Measurements from ENCODE around the gene COL18A1. TPM values are rescaled to one million over a fixed set of nuclear protein-coding genes. Genes with fewer than 3 reads are reported as not detected.
A peak's percentile ranks its signal among the peaks of the same experiment; 100 is the strongest.

Gene COL18A1
- polyA plus RNA-seq, 1 donor (not counting 4 experiments of a cell fraction or from before 2014, with no cell fraction given), result 13.0 TPM

DNA sequence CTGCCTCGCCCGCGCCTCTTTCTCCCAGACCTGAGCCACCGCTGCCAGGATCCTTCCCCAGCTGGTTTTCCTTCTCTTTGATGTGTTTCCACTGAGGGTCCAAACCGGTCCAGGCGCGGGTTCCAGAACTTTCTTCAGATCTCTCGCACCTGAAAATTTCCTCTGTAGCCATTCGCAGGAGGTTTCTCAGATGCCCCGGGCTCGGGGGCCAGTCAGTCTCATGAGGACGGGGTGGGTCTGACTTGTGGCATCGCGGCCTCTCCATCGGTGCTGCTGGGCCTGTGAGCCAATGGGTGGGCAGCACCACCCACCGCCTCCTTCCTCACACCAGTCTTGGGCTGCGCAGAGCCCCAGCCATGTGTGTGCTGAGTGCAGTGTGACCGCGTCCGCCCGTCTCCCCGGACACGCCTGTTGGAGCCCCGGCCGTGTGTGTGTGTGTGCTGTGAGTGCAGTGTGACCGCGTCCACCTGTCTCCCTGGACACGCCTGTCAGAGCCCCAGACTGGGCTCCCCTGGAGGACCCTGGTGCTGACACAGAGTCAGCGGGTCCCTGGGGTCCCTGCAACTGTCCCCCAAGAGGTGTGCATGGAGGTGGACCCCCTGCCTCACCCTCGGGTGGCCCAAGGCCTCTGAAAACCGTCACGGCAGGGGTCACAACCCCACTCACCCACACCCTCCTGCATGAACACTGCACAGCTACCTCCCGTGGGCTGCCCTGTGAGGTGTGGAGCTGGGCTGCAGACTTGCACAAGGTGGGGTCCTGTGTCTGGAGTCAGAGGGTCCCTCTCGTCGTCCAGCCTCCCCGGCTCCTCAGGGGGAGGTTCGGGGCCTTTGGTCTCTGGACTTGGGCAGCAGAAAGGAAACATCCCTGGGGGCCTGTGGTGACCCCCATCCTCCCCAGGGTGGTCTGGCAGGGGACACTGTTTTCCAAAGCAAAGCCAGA lies 20.2 kb downstream of the COL18A1 start:
- Histone ChIP-seq H3K79me2 (ENCODE audit: control insufficient read depth, insufficient read depth, low read length) (peaks cover 14% of the 10 kb centered on the region), H3K9ac (ENCODE audit: control insufficient read depth, extremely low read depth, insufficient read depth, low read length) (no peak overlapping the region), H4K20me1 (ENCODE audit: control insufficient read depth, extremely low read depth, insufficient read depth, low read length) (peaks cover 17% of the 10 kb centered on the region), H3K9me3 (ENCODE audit: control insufficient read depth, low read depth, low read length) (no peaks in the 10 kb centered on the region), H3K4me3 (ENCODE audit: control insufficient read depth in 2 of 3, extremely low read depth in 1 of 3, insufficient read depth in 2 of 3, low read depth in 1 of 3, low read length in 3 of 3) (no peak overlapping the region), H2AFZ (ENCODE audit: control insufficient read depth, low read length) (no peak overlapping the region), H3K4me2 (ENCODE audit: control insufficient read depth, extremely low read depth, insufficient read depth, low read depth, low read length) (no peak overlapping the region), H3K36me3 (ENCODE audit: control insufficient read depth in 2 of 2, extremely low read depth in 1 of 2, insufficient read depth in 2 of 2, low read length in 2 of 2) (peaks cover 0 to 3% of the 10 kb centered on the region in 2 experiments), H3K27me3 (ENCODE audit: control insufficient read depth, extremely low read depth, insufficient read depth, low read length) (no peaks in the 10 kb centered on the region), H3K4me1 (ENCODE audit: control insufficient read depth, extremely low read depth, insufficient read depth, low read length) (peaks cover 23% of the 10 kb centered on the region), H3K27ac (ENCODE audit: control insufficient read depth, insufficient read depth, low read length) (no peak overlapping the region), H3K9me1 (ENCODE audit: control insufficient read depth, extremely low read depth, insufficient read depth, low read length) (peaks cover 4% of the 10 kb centered on the region)
- TF ChIP-seq, protein P1, sequence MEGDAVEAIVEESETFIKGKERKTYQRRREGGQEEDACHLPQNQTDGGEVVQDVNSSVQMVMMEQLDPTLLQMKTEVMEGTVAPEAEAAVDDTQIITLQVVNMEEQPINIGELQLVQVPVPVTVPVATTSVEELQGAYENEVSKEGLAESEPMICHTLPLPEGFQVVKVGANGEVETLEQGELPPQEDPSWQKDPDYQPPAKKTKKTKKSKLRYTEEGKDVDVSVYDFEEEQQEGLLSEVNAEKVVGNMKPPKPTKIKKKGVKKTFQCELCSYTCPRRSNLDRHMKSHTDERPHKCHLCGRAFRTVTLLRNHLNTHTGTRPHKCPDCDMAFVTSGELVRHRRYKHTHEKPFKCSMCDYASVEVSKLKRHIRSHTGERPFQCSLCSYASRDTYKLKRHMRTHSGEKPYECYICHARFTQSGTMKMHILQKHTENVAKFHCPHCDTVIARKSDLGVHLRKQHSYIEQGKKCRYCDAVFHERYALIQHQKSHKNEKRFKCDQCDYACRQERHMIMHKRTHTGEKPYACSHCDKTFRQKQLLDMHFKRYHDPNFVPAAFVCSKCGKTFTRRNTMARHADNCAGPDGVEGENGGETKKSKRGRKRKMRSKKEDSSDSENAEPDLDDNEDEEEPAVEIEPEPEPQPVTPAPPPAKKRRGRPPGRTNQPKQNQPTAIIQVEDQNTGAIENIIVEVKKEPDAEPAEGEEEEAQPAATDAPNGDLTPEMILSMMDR (optimal IDR thresholded peaks at IDR 0.05 in 1 of 3, IDR thresholded peaks at IDR 0.05 in 1 of 3, conservative IDR thresholded peaks at IDR 0.05 in 1 of 3; ENCODE audit: extremely low read depth in 1 of 3, insufficient read depth in 2 of 3, low read length in 3 of 3), result no peak
- no peak for TF ChIP-seq EZH2 (IDR thresholded peaks at IDR 0.05; ENCODE audit: low read length)
- FAIRE-seq (no peak), DNase-seq (ENCODE audit: low read depth, low spot score) (no peak)
- dilution Hi-C loops (cut with MboI; ENCODE audit: extremely low pct_ligation_motif_present, low sequenced_read_pairs), result no loop called here

DNA sequence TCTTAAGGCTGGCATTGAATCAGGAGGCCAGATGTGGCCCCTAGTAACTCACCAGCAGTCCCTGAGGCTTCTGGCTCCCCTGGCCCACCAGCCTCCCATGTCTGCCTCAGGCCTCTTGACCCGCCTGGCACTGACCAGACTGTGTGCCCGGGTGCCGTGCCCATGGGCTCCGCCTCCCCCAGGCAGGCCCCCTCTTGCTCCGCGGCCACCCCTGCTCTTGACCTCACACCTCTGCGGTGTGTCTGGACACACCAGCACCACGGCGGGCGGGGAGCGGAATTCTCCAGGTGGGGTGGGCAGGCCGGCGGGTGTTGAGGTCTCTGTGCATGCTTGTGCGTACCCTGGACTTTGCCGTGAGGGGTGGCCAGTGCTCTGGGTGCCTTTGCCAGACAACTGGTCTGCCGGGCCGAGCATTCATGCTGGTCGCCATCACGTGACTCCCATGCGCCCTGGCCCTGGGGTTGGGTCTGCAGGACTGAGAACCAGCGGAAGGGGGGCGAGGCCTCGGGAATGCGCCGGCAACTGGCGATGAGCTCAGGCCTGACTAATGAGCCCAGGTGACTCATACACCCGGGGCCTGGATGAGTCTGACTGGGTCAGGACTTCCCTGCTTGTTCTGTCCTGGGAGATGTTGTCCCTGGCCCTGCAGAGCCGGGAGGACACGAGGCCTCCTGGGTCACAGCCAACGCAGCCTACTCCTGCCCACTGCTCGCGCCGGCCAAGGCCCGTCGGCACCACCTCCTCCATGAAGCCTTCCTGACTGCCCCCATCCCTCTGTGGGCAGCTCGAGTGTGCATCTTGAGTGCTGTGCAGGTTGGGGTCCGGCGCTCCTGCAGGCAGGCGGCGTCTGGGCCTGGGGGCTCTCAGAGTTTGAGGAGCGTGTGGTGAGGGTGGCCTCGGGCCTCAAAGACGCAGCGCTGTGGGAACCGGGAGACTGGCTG lies 22.6 kb downstream of the COL18A1 start:
- Histone ChIP-seq H3K9me3 (ENCODE audit: control insufficient read depth, low read depth, low read length) (no peaks in the 10 kb centered on the region), H3K27me3 (ENCODE audit: control insufficient read depth, extremely low read depth, insufficient read depth, low read length) (no peaks in the 10 kb centered on the region), H2AFZ (ENCODE audit: control insufficient read depth, low read length) (no peak overlapping the region), H3K9me1 (ENCODE audit: control insufficient read depth, extremely low read depth, insufficient read depth, low read length) (no peaks in the 10 kb centered on the region), H3K27ac (ENCODE audit: control insufficient read depth, insufficient read depth, low read length) (peak overlapping the region; percentile 10), H4K20me1 (ENCODE audit: control insufficient read depth, extremely low read depth, insufficient read depth, low read length) (peaks cover 2% of the 10 kb centered on the region), H3K4me2 (ENCODE audit: control insufficient read depth, extremely low read depth, insufficient read depth, low read depth, low read length) (peak overlapping the region; percentile 20), H3K4me3 (ENCODE audit: control insufficient read depth in 2 of 3, extremely low read depth in 1 of 3, insufficient read depth in 2 of 3, low read depth in 1 of 3, low read length in 3 of 3) (no peak overlapping the region), H3K4me1 (ENCODE audit: control insufficient read depth, extremely low read depth, insufficient read depth, low read length) (peaks cover 16% of the 10 kb centered on the region), H3K79me2 (ENCODE audit: control insufficient read depth, insufficient read depth, low read length) (peaks cover 8% of the 10 kb centered on the region), H3K9ac (ENCODE audit: control insufficient read depth, extremely low read depth, insufficient read depth, low read length) (peak overlapping the region; percentile 2), H3K36me3 (ENCODE audit: control insufficient read depth in 2 of 2, extremely low read depth in 1 of 2, insufficient read depth in 2 of 2, low read length in 2 of 2) (peaks cover 0 to 3% of the 10 kb centered on the region in 2 experiments)
- FAIRE-seq (peak; percentile 87), DNase-seq (ENCODE audit: low read depth, low spot score) (peak; percentile 82)
- TF ChIP-seq, protein P1 (optimal IDR thresholded peaks at IDR 0.05 in 1 of 3, IDR thresholded peaks at IDR 0.05 in 1 of 3, conservative IDR thresholded peaks at IDR 0.05 in 1 of 3; ENCODE audit: extremely low read depth in 1 of 3, insufficient read depth in 2 of 3, low read length in 3 of 3), result no peak
- TF ChIP-seq EZH2 (IDR thresholded peaks at IDR 0.05; ENCODE audit: low read length), result no peak
- dilution Hi-C loops (cut with MboI; ENCODE audit: extremely low pct_ligation_motif_present, low sequenced_read_pairs), result no loop called here

All from keratinocyte (primary cell).